IPS-15b (cell line): ENCODE measurements around the gene CAVIN4.

ENCODE experiments used
- H3K27me3 ChIP-seq: one replicate; pipeline ENCODE4 v1.6.1; 2013; ENCODE audit warnings: low read length; ENCODE audit not compliant: control insufficient read depth, insufficient read depth
- H3K36me3 ChIP-seq: one replicate; pipeline ENCODE4 v1.6.1; 2013; ENCODE audit warnings: low read length; ENCODE audit not compliant: control insufficient read depth, insufficient read depth
- H3K4me1 ChIP-seq: one replicate; pipeline ENCODE4 v1.6.1; 2013; ENCODE audit warnings: mild to moderate bottlenecking, low read length; ENCODE audit not compliant: control insufficient read depth, insufficient read depth
- H3K4me3 ChIP-seq: one replicate; pipeline ENCODE4 v1.5.1; 2013; ENCODE audit warnings: low read depth, low read length
- H3K9ac ChIP-seq: one replicate; pipeline ENCODE4 v1.6.1; 2013; ENCODE audit warnings: low read depth, mild to moderate bottlenecking, low read length
- H3K9me3 ChIP-seq: one replicate; pipeline ENCODE4 v1.6.1; 2013; ENCODE audit warnings: mild to moderate bottlenecking, low read length; ENCODE audit not compliant: control insufficient read depth, insufficient read depth

CAVIN4 gene

DNA sequence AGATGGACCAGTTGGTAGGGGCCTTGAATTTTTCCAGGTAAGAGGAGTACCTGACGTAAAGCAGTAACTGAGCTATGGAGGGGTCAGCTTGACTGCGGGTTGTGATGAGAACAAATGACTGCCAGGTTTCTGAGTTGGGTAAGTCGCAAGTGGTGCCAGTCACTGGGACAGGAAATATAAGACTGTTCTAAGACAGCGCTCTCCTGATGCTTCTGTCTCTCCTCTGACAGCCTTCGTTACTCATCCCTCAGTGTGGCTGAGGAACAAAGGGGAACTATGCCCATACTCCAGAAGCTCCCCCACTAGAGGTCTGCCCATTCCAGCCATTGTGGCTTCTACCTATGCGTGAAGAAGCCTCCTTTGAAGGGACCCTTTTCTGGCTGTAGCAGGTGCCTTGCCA is 13.3 kb downstream of the CAVIN4 start:
- Histone ChIP-seq H3K4me1 (no peaks in the 10 kb centered on the region), H3K9ac (no peak overlapping the region), H3K27me3 (no peaks in the 10 kb centered on the region), H3K9me3 (no peaks in the 10 kb centered on the region), H3K36me3 (no peaks in the 10 kb centered on the region), H3K4me3 (no peak overlapping the region)

DNA sequence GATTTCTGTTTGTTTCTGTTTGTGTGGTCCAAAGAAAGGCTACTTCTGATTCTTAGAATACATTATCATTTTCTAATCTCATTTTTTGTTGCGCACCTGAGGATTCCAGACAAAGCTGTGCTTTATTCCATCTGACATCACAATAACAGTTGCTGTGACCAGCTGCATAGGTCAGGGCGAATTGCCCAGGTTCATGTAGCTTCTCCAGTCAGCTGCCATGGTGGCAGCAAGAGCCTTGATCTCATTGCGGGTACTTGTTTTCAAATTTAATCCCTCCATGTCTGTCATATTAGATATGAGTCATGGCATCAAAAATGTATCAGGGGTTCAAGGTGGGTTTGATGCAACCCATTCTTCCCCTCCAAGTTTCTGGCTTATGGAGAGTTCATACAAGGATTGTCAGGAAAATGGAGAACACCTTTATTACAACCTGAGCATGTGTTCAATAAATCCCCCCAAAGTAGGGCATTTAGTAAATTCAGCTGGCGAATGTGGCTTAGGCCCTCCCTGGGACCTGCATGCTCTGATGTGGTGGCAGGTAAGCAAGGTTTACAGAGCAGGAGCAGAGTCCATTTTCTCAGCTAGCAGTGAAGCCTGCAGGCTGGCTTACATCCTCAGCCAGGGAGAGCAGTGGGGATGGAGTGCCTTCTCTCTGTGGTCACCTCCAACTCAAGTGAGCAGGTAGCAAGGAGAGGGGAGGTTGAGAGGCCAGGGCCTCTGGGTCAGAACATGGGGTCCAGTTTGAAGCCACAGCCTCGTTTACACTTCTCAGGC is 13.9 kb downstream of the CAVIN4 start:
- H3K9ac ChIP-seq, result no peak overlapping the region
- H3K36me3 ChIP-seq, result no peaks in the 10 kb centered on the region
- H3K9me3 ChIP-seq, result no peaks in the 10 kb centered on the region
- no peaks in the 10 kb centered on the region for H3K4me1 ChIP-seq
- H3K27me3 ChIP-seq, result no peaks in the 10 kb centered on the region
- no peak overlapping the region for H3K4me3 ChIP-seq

DNA sequence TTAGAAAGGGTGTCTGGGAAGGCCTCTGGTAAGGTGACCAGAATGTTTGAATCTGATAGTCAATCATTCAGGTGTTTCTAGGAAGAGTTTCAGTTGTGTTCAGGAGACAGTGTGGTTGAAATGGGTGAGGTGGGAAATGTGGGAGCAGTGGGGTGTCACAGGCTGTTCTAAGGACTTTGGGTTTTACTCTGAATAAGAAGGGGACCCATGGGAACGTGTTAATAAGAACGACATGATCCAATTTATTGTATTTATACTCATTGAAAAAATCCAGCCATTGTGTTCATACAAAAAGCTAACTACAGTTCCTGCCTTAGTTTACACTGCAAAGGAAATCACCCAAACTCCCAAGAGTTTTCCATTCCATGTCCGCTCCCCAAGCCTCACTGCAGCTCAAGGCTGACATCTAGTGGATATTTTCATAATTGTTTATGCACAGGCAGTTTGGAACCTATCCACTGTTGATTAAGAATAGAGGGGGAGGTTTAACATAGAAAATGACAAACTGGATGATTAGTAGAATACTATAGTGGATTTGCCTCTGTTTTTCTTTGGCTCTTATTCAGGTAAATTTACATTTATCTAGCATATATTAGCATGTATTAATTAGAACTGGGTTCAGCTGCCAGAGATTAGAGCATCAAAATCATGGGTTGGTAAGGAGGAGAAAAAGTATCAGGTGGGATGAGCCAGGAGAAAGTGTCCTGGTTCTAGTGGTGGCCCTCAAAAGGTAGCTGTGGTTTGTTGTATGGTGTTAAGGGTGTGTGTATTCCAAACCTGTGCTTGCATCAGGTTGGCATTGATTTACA is 17.7 kb downstream of the CAVIN4 start:
- Histone ChIP-seq H3K9me3 (no peaks in the 10 kb centered on the region), H3K9ac (no peak overlapping the region), H3K27me3 (no peaks in the 10 kb centered on the region)

DNA sequence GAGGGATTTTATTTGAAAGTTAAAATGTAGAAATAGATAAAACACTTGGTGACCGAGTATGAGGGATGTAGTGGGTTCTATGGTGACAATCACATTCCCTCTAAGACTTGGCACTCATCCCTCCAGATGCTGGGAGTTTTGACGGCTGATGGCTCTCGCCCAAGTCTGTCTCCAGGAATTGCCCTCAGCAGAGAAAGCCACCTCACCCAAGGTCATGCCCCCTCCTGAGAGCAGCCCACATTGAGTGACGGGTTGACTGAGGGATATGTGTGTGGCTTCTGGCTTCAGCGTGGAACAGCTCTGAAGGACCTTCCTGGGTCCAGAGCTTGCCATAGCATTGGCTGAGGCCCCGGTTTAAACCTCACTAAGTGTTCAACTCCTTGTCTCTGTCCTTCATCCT is 19.4 kb downstream of the CAVIN4 start:
- Histone ChIP-seq H3K9me3 (no peaks in the 10 kb centered on the region), H3K4me1 (peaks cover 11% of the 10 kb centered on the region), H3K36me3 (no peaks in the 10 kb centered on the region), H3K9ac (no peak overlapping the region), H3K4me3 (no peak overlapping the region), H3K27me3 (no peaks in the 10 kb centered on the region)

More for the DNA sequence above, 17.7 kb downstream of the CAVIN4 start:
- Histone ChIP-seq H3K4me1 (peaks cover 5% of the 10 kb centered on the region), H3K36me3 (no peaks in the 10 kb centered on the region), H3K4me3 (no peak overlapping the region)

DNA sequence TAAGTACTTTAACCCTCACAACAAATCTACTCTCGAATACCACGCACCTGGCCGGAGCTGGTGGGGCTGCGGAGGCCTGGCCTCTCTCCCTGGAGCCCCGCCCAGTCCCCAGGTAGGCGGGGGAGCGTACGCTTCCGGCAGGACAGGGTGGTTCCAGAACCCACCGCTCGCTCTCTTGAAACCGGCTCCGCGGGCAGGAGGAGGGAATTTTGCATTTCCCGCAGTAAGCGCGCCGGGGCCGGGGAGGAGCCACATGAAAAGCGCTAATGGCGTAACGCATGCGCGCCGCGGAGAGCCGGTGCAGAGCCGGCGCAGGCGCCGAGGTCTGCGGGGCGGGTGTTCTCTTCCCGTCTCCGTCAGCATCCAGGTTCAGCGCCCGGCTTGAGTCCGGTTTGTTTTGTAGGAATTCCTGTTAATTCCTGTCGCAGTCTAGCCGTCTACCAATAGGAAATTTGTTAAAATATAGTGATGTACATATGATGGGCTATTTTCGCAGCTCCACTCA is 20.8 kb downstream of the CAVIN4 start:
- H3K27me3 ChIP-seq, result no peaks in the 10 kb centered on the region
- no peak overlapping the region for H3K9ac ChIP-seq
- H3K4me1 ChIP-seq, result peaks cover 12% of the 10 kb centered on the region
- H3K4me3 ChIP-seq, result peak overlapping the region; percentile 59
- no peaks in the 10 kb centered on the region for H3K36me3 ChIP-seq
- H3K9me3 ChIP-seq, result no peaks in the 10 kb centered on the region

DNA sequence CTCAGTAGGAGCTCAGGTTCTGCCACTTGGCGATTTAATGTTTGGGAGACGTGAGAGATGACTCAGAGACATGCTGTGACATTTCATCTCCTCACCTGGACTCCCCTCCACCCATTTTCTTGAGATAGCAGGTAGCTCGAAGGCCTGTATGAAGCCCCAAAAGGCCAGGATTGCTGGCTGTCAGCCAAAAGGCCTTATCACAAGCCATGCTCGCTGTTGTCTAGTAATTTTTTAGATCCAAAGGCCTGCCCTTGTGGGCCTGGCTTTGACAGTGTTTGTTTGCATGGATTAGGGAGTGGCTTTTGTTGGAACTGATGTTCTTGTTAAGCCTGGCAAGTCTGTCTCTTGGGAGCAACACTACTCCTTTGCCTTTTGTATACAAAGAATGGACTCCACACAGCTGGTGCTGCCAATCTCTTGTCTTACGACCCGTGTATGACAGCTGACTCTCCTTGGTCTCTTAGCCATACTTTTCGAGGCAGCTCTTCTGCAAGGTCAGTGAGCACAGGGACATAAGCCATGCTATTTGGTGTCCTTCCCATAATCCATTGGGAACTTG is 22.7 kb downstream of the CAVIN4 start:
- H3K27me3 ChIP-seq, result no peaks in the 10 kb centered on the region
- no peak overlapping the region for H3K4me3 ChIP-seq
- H3K9ac ChIP-seq, result no peak overlapping the region
- H3K9me3 ChIP-seq, result no peaks in the 10 kb centered on the region
- H3K4me1 ChIP-seq, result peaks cover 12% of the 10 kb centered on the region
- no peaks in the 10 kb centered on the region for H3K36me3 ChIP-seq

DNA sequence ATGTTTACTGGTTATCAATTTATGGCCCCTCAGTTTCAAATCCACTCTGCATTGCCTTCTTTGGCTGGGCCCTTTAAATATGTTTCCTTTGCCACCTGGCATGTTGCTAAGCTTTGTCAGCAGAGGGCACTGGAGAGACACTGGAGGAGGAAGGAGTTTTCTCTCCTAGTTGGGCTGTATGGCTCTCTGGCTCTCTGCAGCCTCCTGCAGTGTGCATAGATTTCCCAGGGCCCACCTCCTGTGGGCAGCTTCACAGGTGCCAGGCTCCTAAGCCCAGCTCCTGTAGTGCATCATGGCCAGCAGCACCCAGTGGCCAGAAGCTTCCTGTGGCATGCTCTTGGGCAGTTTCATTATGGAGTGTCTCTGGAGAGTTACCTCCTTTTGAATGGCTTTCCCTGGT is 23.3 kb downstream of the CAVIN4 start:
- H3K36me3 ChIP-seq, result no peaks in the 10 kb centered on the region
- H3K4me1 ChIP-seq, result peaks cover 12% of the 10 kb centered on the region
- H3K9ac ChIP-seq, result no peak overlapping the region
- H3K4me3 ChIP-seq, result no peak overlapping the region
- H3K27me3 ChIP-seq, result no peaks in the 10 kb centered on the region
- no peaks in the 10 kb centered on the region for H3K9me3 ChIP-seq

DNA sequence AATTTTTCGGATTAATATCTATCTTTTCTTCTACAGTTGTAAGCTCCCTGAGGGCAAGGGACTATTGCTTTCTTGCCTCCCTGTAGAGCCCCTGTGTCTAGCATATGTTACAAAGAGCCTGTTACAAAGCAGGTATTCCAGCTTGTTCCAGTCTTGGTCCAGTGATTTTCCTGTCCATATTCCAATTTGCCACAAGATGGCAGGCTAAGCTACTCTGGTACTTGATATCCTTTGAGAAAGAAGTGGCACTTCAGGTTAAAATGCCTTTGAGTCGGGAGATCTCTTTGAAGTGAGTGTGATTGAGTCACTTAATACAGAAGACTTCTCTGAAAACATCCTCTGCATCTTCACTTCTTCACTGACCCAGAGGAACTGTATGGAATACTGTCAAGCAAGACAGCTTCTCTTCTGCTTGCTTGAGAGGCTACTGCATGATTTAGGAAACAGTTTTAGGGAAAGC is 24.5 kb downstream of the CAVIN4 start:
- H3K9ac ChIP-seq, result no peak overlapping the region

DNA sequence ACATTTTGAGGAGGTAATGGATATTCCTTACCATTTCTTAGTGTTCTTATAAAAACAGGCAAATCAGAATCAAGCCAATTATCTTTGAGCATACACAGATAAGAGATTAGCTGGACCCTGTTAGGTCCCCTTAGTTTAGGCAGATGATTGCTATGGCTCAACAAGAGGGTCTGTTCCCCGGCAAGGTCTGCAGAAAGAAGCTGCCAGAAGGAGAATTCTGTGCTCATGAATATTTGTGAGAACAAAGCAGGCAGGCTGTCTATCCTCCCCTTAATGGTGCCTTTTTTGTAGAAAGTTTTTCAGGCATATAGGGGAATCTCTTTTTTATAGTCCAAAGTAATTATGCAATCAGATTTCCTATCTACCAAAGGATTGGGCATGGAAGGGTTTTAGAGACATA is 27.5 kb downstream of the CAVIN4 start:
- no peak overlapping the region for H3K4me3 ChIP-seq
- no peaks in the 10 kb centered on the region for H3K27me3 ChIP-seq
- no peak overlapping the region for H3K9ac ChIP-seq
- H3K9me3 ChIP-seq, result no peaks in the 10 kb centered on the region
- H3K4me1 ChIP-seq, result peaks cover 7% of the 10 kb centered on the region
- no peaks in the 10 kb centered on the region for H3K36me3 ChIP-seq

More for the DNA sequence above, 24.5 kb downstream of the CAVIN4 start:
- Histone ChIP-seq H3K9me3 (no peaks in the 10 kb centered on the region), H3K36me3 (no peaks in the 10 kb centered on the region), H3K4me1 (peaks cover 12% of the 10 kb centered on the region), H3K4me3 (no peak overlapping the region), H3K27me3 (no peaks in the 10 kb centered on the region)

DNA sequence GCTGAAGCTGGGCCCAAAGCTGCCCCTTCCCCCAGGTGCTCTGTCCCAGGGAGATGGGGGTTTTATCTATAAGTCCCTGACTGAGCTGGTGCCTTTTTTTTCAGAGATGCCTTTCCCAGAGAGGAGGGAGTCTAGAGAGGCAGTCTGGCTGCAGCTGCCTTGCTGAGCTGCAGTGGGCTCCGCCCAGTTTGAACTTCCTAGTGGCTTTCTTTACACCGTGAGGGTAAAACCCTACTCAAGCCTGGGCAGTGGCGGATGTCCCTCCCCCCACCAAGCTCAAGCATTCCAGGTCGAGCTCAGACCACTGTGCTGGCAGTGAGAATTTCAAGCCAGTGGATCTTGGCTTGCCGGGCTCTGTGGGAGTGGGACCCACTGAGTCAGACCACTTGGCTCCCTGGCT is 41.3 kb downstream of the CAVIN4 start:
- Histone ChIP-seq H3K4me1 (no peaks in the 10 kb centered on the region), H3K4me3 (no peak overlapping the region), H3K9ac (no peak overlapping the region), H3K36me3 (no peaks in the 10 kb centered on the region), H3K9me3 (no peaks in the 10 kb centered on the region), H3K27me3 (no peaks in the 10 kb centered on the region)

DNA sequence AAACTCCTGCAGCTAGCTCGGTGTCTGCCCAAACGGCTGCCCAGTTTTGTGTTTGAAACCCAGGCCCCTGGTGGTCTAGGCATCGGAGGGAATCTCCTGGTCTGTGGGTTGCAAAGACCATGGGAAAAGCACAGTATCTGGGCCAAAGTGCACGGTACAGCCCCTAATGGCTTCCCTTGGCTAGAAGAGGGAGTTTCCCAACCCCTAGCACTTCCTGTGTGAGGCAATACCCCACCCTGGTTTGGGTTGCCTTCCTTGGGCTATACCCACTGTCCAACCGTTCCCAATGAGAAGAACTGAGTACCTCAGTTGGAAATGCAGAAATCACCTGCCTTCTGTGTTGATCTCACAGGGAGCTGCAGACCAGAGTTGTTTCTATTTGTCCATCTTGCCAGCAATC is 41.8 kb downstream of the CAVIN4 start:
- no peaks in the 10 kb centered on the region for H3K27me3 ChIP-seq
- H3K4me1 ChIP-seq, result no peaks in the 10 kb centered on the region
- H3K9me3 ChIP-seq, result no peaks in the 10 kb centered on the region

More for the DNA sequence above, 41.8 kb downstream of the CAVIN4 start:
- H3K4me3 ChIP-seq, result no peak overlapping the region
- H3K9ac ChIP-seq, result no peak overlapping the region
- no peaks in the 10 kb centered on the region for H3K36me3 ChIP-seq
